NCI-H446 treated with DMSO at 0.1 percent for 48 hours (cell line): ENCODE data around the gene RPTOR.
A peak's percentile ranks its signal among the peaks of the same experiment; 100 is the strongest.

Experiments used
- DNase-seq: peaks from one replicate; lab custom pipeline; 2025; lab: John Stamatoyannopoulos, UW

Gene RPTOR

DNA sequence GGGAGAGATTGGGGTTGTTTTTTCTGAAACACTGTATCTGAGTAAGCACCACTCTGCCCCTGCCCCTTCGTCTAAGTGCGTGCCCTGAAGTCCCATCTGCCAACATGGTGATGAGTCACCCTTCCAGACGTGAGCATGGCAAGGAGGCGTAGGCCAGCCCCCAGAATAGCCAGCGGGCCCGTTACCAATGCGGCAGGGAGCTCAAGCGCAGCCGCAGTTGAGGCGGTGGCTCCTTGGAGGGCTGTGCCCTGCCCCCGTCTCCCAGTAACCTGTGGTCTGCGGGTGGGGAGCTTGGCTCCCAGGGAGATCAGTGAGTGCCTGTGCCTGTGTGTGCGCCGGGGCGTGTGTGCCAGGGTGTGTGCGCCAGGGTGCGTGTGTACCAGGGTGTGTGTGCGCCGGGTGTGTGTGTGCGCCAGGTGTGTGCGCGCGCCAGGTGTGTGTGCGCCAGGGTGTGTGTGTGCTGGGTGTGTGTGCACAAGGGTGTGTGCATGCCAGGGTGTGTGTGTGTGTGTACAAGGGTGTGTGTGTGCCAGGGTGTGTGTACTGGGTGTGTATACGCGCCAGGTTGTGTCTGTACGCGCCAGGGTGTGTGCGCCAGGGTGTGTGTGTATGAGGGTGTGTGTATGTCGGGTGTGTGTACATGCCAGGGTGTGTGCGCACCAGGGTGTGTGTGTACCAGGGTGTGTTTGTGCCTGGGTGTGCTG, 348.4 kb downstream of the RPTOR start:
- peak; percentile 75 for DNase-seq

DNA sequence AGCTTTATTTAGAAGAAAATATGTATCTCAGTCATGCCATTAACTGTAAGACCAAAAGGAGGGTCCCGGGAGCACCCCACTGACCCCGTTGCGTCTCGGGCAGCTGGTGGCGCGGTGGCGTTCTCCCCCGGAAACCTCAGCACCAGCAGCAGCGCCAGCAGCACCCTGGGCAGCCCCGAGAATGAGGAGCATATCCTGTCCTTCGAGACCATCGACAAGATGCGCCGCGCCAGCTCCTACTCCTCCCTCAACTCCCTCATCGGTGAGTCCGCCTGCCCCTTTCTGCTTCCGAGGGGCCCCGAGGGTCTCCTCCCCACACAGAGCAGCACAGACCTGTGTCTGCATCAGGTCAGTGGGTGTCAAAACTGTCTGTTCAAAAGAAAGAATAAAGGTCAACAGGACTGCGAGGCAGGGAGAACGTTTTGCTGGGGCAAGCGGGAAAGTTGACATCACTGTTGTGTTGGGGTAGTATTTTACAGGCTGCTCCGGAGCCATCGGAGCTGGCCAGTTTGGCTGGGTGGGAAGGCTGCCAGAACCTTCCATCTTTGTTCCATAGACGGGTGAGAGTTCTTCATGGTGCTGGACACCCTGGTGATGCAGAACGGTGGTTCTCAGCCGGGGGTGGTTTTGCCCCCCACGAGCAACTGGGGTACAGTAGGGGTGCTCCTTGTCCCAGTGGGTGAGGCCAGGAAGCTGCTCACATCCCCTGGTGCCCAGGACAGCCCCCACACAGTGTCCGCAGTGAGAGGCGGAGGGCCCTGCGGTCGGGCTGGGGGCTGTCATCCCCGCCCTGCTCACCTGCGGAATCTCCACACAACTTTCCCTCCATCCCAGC, 349.2 kb downstream of the RPTOR start:
- no peak for DNase-seq

DNA sequence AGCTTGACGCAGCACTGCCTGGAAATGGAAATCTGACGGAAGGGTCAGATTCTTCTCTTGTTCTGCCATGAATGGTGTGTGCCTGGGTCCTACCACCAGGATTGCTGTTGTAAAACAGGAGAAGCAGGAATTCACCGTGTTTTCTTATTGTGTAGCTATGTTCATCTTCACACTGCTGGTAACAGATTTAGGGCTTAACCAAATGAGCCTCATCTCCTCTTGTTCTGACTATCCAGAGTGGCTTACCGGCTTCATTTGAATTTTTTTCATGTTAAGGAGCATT, 349.7 kb downstream of the RPTOR start:
- DNase-seq, result no peak

DNA sequence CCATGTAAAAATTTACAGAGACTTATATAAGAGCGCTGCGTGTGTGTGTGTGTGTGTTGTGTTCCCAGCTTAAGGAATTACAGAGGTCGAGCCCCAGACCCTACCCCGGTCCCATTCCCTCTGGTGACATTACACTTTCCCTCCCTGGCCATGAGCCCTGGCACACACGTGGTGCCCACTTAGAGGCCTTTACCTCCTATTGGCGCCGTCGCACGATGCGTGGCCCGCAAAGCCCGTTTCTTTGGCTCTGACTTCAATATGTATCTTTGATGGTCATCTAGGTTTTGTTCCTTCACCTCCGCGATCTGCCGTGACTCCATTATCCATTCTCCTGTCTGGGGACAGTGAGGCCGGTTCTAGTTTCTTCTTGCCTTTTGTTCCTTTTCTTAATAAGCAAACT, 350.1 kb downstream of the RPTOR start:
- no peak for DNase-seq

DNA sequence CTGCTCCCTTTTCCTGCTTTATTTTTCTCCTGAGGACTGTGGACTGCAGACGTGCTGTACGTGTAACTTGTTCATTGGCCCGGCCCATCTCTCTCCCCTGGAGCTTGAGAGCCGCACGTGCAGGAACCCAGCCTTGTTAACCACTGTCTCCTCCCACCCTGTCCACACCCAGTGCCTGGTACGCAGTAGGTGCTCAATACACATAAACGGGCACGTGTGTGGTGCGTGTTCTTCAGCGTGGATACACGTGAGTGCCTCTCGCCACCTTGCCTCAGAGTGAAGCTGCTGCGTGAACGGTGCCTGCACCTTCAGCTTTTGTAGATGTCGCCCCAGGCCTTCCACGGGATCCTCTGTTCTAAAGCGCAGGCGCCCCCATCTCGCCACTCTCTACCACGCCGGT, 350.7 kb downstream of the RPTOR start:
- DNase-seq, result no peak

DNA sequence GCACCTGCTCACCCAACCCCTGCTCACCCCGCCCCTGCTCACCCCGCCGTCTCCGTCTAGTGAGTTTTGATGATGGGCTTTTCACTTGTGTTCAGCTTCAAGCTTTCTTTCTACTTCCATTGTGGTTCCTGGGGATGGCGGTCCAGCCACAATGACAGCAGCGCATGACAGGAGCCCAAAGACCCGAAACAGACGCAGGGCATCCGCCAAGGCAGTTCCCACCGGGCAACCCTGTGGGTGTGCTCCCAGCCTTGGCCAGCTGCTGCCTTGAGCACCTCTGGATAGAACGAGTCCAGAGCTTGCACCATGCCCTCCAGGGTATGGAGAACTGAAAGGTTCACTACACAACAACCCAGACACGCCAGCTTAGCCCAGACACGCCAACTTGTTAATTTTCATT, 354.1 kb downstream of the RPTOR start:
- no peak for DNase-seq

DNA sequence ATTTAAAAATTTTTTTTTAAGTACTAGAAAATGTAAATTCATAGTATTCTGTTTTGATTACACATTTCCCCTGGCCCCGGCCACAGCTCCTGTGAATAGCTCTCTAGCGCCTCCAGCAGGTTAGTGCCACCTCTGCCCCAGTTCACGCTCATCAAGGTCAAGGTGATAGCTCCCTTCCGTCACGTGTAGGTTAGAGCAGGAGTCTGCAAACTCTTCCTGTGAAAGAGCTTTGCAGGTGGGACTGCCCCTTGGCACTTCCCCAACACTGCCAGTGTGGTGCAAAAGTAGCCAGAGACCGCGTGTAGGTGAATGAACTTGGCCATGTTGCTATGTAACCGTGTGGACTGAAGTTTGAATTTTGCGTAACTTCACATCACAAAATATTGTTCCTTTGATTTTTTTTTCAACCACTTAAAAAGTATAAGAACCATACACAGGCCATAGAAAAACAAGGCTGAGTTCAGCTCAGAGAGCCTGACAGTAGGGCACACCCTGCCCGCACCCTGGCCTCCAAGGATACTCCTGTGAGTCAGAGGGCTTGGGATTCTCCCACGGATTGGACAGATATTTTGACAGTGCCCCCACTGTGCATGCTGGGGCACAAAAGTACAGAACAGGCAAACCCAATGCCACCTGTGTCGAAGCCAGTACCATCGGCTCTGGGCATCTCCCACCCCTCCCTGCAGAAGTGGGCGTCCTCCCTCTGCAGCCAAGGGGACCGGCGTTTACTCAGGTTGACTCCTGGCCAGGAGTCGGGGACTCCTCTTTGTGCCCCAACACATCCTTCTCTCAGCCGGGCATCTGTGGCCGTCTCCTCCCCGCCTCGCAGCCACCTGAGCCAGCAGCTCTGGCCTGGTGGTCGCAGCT, 355.0 kb downstream of the RPTOR start:
- no peak for DNase-seq

DNA sequence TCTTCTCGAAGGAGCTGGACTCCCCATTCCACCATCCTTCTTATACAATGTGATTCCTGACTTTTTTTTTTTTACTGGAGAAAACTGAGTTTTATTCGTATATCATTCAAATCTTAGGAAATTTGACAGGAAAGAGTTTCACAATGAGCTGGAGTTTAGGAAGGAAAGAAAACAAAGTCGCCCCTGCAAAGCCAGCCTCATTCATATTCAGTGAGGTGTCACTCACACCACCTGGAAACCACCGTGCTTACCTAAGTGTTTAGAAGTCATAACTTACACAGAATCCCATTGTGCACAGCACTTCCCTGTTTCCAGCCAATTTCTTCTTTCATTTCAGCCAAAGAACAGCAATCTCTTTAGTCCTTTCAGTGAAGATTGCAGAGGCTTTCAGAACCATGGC, 356.7 kb downstream of the RPTOR start:
- no peak for DNase-seq

DNA sequence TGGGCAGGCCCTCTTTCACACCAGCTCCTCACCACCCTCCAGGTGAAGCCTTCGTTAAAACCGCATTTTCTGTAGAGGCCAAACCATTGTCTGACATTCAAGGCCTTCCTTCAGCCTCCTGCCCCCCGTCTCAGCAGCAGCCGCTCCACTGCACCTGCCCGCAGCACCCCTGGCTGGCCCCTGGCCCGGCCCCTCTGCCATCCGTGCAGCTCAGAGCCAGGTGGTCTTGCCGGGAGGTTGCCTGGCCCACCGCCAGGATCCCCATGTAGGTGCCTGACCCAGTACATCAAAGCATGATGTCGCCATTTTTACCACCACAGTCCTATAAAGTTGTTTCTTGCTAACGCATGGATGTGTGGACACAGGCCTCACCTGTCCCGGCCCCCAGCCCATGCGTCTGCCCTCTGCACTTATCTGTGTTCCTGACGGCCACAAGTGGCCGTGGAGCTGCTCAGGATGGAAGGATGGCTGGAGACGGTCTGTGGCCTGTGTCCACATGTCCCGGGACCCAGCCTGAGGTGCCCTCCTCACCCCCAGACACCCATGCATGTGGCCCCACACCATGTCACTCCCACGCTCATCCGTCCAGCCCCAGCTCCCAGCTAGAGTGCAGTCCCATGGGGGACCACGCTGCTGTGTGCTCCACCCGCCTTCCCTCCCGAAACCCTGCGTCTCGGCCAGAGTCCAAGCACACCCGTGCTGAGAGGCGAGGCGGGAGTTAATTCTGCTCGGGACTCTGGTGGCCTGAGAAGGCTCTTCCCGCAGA, 357.7 kb downstream of the RPTOR start:
- DNase-seq, result no peak

DNA sequence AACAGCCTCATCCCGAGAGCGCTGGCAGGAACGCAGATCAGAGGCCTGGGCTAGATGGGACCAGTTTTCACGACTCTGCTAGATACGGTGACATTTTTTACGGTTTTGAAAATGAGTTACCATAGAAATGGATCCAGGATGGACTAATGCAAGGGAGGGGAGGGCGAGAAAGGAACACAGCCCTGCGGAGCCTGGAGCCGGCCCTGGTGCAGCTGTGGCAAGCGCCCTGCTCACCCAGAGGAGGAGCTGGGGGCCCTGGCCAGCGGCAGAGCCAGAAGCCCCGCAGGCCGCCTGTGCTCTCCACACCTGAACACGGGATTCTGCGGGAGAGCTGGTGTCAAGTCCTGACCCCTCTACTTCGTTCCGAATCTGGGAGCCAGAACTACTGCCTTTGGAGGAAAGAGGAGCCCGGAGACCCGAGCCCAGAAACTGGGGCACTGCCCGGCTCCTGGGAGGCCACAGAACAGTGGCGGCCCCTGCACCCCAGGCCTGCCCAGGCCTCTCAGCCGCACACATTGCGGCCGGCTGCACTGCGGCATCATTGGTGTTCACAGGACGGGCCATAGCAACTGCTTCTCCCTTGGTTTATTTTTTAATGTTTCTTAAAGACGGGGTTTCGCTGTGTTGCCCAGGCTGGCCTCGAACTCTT, 358.4 kb downstream of the RPTOR start:
- no peak for DNase-seq

DNA sequence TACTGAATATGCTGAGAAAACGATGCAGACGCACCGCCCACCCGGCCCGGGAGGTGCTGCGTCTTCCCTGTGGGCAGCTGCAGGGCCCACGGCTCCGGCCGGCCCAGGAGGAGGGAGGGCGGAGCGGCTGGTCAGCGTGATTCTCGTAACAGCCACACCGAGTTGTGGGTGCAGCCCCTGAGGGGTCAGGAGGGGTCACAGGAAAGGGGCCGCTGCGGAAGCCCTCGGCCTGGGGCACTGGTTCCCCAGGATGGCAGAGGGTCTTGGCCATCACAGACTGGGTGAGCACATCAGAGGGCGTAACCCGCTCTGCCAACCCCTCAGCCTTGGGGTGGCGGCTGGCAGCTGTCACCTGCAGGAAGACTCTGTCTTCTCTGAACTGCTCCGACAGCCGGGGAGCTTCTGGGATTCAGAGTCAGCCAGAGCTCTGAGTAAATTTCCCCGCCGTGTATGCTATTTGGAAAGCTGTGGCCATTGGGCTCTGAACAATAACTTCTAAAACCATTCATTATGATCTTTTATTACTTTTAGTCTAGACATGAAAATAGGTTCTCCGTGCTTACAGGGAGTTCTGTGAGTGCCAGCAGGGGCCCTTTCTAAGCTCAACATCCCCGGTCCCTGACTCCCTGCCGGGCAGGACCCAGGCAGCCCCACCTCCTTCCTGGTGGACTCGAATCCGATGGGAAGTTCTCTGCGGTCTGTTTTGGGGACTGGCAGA, 359.6 kb downstream of the RPTOR start:
- DNase-seq, result no peak

DNA sequence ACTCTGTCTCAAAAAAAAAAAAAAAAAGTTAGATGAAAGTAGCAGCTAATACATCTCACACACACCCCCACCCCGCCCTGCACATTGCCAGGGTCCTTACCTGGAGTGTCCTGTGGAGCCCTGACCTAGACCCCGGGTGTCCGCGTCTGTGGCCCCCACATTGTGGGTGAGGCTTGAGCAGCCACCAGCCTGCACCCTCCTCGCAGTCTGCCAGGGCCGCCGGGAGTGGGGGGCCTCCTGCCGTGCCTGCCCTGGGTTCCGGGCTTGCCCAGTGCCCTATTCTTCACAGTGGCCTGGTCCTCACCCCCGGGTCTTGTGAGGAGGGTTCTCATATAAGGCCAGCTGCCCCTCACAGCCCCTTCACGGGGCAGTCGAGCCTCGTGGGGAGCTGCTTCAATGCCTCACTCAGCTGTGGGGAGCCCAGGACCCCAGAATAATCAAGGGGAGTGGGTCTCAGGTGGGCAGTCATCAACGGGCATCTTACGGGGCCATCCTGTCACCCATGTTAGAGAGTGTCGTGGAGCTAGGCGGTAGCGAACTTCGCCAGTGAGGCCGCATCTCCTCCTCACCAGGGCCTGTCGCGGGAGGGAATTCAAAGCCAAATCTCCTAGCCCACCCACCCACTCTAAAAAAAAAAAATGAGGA, 361.1 kb downstream of the RPTOR start:
- no peak for DNase-seq

DNA sequence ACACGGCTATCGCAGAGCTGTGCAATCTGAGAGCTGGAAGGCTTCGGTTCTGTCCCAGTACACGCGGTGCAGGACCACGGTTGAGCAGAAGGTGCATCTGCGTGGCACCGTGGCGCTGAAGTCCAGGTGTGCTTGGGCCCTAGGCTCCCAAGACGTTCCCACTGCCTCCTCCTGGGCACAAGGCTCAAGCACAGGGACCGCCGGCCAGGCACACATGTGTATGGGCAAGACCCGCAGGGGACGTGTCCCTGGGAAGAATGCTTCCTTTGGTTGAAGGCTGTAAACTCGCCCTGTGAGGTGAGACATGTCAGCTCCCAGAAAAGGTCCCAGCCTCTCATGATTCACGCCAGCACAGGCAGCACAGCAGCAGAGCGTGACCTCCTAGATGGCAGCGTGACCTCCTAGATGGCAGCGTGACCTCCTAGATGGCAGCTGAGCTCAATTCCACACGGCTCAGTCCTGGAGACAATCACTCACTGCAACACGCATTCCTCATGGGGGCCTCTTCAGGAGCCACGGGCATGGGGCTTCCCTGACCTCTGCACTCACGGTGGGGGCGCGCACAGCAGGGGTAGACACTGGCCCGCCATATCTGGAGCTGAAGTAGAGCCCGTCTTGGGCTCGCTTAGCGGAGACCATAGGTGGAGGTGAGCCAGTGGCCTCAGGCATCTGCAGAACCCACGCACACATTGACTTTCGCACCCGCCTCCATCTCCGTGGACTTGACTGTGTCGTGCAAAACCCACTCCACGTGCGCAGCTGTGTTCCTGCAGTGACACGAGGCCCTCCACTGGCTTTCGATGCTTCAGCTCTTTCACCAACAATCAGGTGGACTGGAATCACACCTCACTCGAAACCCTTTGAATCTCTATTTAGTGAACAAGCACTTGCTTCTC, 362.0 kb downstream of the RPTOR start:
- DNase-seq, result no peak

DNA sequence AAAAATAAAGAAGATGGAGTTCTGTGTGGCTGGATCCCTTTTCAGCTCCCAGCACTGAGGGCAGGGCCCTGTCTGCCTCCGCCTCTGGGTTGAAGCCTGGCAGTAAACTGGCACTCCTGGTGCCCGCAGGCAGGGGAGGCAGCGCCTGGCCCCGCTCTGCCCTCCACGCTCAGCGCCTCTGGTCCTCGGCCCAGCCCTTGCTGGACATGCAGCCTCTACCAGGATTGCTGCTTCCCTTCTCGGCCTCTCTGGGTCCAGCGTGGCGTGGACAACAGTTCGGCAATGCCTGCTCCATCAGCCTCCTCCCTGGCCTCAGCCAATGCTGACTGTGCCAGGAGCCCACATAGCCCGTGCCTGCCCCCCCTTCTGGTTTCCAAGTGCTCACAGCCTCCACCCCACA, 362.6 kb downstream of the RPTOR start:
- DNase-seq, result no peak

DNA sequence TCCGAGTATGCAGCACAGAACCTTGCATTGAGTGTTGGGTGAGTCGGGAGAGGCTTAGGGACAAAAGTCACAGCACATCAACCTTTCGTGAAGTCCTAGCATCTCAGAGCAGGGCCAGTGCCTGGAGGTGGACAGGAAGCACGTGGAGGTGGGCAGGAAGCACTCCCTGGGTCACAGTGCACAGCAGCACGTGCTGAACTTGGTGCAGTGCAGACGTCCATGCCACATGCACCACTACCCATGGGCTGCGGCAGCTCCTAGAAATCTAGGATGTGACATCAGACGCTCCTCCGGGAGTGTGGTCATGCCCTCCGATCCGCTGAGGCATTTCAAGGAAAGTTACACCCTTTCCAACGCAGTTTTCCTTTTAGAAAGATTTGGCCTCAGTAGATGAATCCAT, 363.6 kb downstream of the RPTOR start:
- no peak for DNase-seq

DNA sequence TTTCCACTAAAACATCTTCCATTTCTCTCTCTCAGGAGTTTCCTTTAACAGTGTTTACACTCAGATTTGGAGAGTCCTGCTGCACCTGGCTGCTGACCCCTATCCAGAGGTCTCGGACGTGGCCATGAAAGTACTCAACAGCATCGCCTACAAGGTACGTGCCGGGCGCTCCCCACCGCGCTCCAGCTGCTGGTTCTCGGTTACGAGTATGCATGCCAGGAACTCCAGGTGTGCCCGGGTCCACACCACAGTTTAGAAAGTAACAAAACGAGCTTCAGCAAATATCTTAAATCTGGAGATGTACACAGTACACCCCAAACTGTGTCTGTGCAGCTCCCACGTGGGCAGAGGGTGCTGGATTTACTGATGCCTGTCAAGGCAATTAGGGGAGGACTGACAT, 364.1 kb downstream of the RPTOR start:
- no peak for DNase-seq

DNA sequence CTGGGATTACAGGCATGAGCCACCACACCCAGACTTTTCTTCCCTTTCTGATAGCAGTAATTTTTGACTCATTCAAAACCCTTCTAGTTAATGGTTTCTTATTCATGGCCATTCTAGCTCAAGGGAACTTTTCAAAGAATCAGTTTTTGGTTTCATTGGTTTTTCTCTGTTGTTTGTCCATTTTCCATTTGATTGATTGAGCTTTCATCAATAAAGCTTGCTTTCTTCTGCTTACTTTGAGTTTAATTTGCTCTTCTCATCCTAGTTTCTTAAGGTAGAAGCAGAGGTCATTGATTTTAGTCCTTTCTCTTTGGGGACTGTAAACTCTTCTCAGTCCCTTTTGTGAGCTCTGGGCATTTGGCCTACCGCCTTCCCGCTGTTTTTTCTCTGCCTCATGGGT, 365.0 kb downstream of the RPTOR start:
- DNase-seq, result no peak

DNA sequence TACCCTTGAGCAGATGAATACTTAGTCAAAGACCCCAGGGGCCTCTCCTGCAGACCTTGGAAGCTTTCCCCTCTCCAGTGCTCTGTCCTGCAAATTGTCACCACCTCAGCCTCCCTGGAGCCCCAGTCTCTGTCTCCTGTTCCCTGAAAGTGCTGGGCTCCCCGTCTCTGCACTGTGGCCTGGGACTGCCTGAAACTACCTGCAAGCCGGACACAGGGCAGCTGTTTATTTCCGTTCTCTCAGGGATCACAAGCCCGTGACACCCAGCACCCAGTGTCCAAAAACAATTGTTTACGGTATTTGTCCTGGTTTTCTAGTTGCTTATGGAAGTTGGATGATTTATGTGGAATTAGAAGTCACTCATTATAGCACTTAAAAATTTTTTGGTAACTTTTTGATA, 365.4 kb downstream of the RPTOR start:
- DNase-seq, result no peak

DNA sequence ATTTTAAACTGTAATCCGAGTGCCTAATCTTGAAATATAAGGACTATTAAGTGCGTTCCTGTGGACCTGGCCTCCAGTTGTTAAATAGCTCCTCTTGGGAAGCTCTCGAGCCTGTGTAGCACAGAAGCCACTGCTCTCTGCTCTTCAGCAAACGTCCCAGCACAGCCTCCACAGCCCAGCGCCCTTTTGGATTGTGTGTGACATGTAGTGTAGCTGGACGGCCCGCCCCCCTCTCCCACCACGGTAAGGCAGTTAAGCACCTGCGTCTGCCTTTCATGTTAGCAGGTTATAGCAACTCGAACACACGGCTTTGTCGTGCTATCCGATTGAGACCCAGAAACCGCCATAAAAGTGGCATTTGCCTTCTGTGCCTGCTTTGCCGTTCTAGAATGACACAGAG, 367.8 kb downstream of the RPTOR start:
- DNase-seq, result no peak
